H7 (cell line): ENCODE results near the gene OR5W2. TPM values are rescaled to one million over a fixed set of nuclear protein-coding genes. Genes with fewer than 3 reads are reported as not detected.

Experiments used
- total RNA-seq: library from RNA; depleted of rRNA; stranded (reverse); fragments of >200 nt; shearing (Covaris generic); gene quantifications from 2 replicates; pipeline ENCODE4 v1.2.3, GENCODE V29; 2014; rRNA removed

Gene OR5W2
- total RNA-seq, 1 experiment from 2014 or later, result not detected

Other genes starting within 250 kb of the OR5W2 start
- gene OR5D13, start 141.1 kb downstream of the OR5W2 start, total RNA-seq, result not detected in 2 replicates
- not detected in 2 replicates for gene OR5D14, start 119.0 kb downstream of the OR5W2 start, total RNA-seq
- gene OR5L1, start 103.2 kb downstream of the OR5W2 start, total RNA-seq, result not detected in 2 replicates
- gene OR5D18, start 95.0 kb downstream of the OR5W2 start, total RNA-seq, result not detected in 2 replicates
- gene OR5L2, start 87.4 kb downstream of the OR5W2 start, total RNA-seq, result not detected in 2 replicates
- gene OR5D16, start 75.8 kb downstream of the OR5W2 start, total RNA-seq, result not detected in 2 replicates
- gene TRIM51, start 31.3 kb downstream of the OR5W2 start, total RNA-seq, result not detected in 2 replicates
- gene OR5I1, start 21.8 kb upstream of the OR5W2 start, total RNA-seq, result not detected in 2 replicates
- gene OR10AG1, start 55.4 kb upstream of the OR5W2 start, total RNA-seq, result not detected in 2 replicates
- gene OR5F1, start 80.0 kb upstream of the OR5W2 start, total RNA-seq, result not detected in 2 replicates
- not detected in 2 replicates for gene OR5AS1, start 113.1 kb upstream of the OR5W2 start, total RNA-seq
- not detected in 2 replicates for gene OR8I2, start 178.7 kb upstream of the OR5W2 start, total RNA-seq
- gene OR8H2, start 189.1 kb upstream of the OR5W2 start, total RNA-seq, result not detected in 2 replicates
- gene OR8H3, start 207.8 kb upstream of the OR5W2 start, total RNA-seq, result not detected in 2 replicates
- gene OR8J3, start 225.6 kb upstream of the OR5W2 start, total RNA-seq, result not detected in 2 replicates
- not detected in 2 replicates for gene OR8K5, start 245.7 kb upstream of the OR5W2 start, total RNA-seq